ENCODE measurements around the gene PIP4P1. TPM values are rescaled to one million over a fixed set of nuclear protein-coding genes. Genes with fewer than 3 reads are reported as not detected.

Gene PIP4P1
- total and polyA plus RNA-seq, 2 of the 13 experiments (the other 11 are each of a cell fraction or from before 2014, with no cell fraction given), result 33.4 to 47.0 TPM

GRCh38 chr14:20454516-20455354, 6.5 kb downstream of the PIP4P1 start, which contains the start of the genes APEX1 and OSGEP (continued):
- TF ChIP-seq ZBTB10 (CRISPR knock-in tag; IDR thresholded peaks at IDR 0.05; ENCODE audit: borderline replicate concordance) (peak; percentile 63; the same call in 1 of the 2 replicates), ZNF280B (CRISPR knock-in tag; IDR thresholded peaks at IDR 0.05; ENCODE audit: borderline replicate concordance) (peak; percentile 19; the same call in 1 of the 2 replicates), MATR3 (CRISPR knock-in tag; IDR thresholded peaks at IDR 0.05) (no peak), ZHX1 (CRISPR knock-in tag; IDR thresholded peaks at IDR 0.05; ENCODE audit: low read depth) (0 out of 2 replicates have a peak, but pooled peaks have one; percentile 37), ZNF646 (CRISPR knock-in tag; IDR thresholded peaks at IDR 0.05) (peak; percentile 30; the same call in 1 of the 2 replicates), ZNF552 (CRISPR knock-in tag; IDR thresholded peaks at IDR 0.05; ENCODE audit: borderline replicate concordance) (0 out of 2 replicates have a peak, but pooled peaks have one; percentile 87), KDM2A (CRISPR knock-in tag; IDR thresholded peaks at IDR 0.05; ENCODE audit: borderline replicate concordance, low read depth) (peak; percentile 88), ZNF691 (CRISPR knock-in tag; IDR thresholded peaks at IDR 0.05; ENCODE audit: borderline replicate concordance, low read depth) (peak; percentile 76; the same call in 1 of the 2 replicates)
